ENCODE results near the gene NLRP10. TPM values are rescaled to one million over a fixed set of nuclear protein-coding genes. Genes with fewer than 3 reads are reported as not detected.

Gene NLRP10
- total RNA-seq, 1 experiment from 2014 or later, result not detected

DNA sequence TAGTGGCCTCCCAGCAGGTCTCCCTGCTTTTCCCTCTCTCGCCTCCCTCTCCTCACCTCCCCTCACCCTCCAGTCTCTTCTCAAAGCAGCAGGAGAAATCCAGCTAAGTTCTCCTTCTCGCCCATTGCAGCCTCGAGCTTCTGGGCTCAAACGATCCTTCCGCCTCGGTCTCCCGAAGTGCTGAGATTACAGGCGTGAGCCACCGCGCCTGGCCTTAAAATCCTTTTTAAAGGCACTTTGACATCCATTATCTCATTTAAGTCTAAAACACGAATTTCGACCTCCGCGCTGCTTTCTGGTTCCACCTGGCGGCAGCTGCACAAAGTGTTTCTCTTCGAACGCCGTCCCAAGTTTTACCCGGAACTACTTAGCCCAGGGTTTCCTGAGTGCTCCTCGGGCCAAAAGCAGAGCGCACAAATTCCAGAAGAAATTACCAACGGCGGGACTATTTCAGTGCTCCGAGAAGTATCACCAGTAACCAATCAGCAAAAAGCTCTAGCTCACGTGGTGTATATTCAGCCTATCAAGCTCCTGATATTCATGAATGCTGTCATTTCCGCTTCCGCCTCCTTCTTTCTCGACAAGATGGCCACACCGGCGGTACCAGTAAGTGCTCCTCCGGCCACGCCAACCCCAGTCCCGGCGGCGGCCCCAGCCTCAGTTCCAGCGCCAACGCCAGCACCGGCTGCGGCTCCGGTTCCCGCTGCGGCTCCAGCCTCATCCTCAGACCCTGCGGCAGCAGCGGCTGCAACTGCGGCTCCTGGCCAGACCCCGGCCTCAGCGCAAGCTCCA lies 21.7 kb upstream of the NLRP10 start, which contains the start of gene EIF3F:
TSS of gene EIF3F (plus strand) at position 570 of the 792 bp plus-strand sequence. CDS start at position 586, 16 bp downstream.
- H3K18ac ChIP-seq (ENCODE audit: insufficient read length, low read depth, low read length), result peak within 1 kb of the TSS; percentile 60

More for the DNA sequence above, 21.7 kb upstream of the NLRP10 start, which contains the start of gene EIF3F:
- Histone ChIP-seq H3K4ac (ENCODE audit: low read depth, low read length) (no peak within 1 kb of the TSS), H4K20me1 (ENCODE audit: control insufficient read depth, insufficient read depth, insufficient read length) (no peaks in the 10 kb centered on the region), H3K4me1 (ENCODE audit: insufficient read depth, low read length) (no peaks in the 10 kb centered on the region; the same call in 1 of the 2 replicates), H3K79me1 (ENCODE audit: insufficient read depth, low read depth, low read length, poor library complexity, severe bottlenecking) (peaks cover 6% of the 10 kb centered on the region), H3K27ac (ENCODE audit: insufficient read length, low read depth, low read length) (no peak within 1 kb of the TSS), H3K79me2 (ENCODE audit: insufficient read depth, low read length) (peaks cover 17% of the 10 kb centered on the region), H2BK12ac (ENCODE audit: insufficient read length, low read depth, low read length) (peak within 1 kb of the TSS; percentile 37), H3K27me3 (ENCODE audit: insufficient read depth, low read length) (no peaks in the 10 kb centered on the region), H2BK15ac (ENCODE audit: low read depth, low read length) (no peak within 1 kb of the TSS), H3K14ac (ENCODE audit: insufficient read depth, low read length) (peak within 1 kb of the TSS; percentile 64), H3K4me2 (ENCODE audit: insufficient read depth, insufficient read length, low read length) (peak within 1 kb of the TSS; percentile 99), H3K9me3 (ENCODE audit: control insufficient read depth, low read depth, low read length) (no peaks in the 10 kb centered on the region), H3K23ac (ENCODE audit: insufficient read length, low read depth, low read length) (no peak within 1 kb of the TSS), H2BK120ac (ENCODE audit: low read depth, low read length, poor library complexity, severe bottlenecking) (no peak within 1 kb of the TSS), H2BK20ac (ENCODE audit: low read depth, low read length, poor library complexity, severe bottlenecking) (no peak within 1 kb of the TSS), H4K5ac (ENCODE audit: insufficient read length, low read depth, low read length) (no peak within 1 kb of the TSS), H3K23me2 (ENCODE audit: insufficient read length, low read depth, low read length, poor library complexity, severe bottlenecking) (peaks cover 8% of the 10 kb centered on the region), H2AK5ac (ENCODE audit: insufficient read length, low read length) (no peak within 1 kb of the TSS), H3K9ac (ENCODE audit: extremely low read depth, insufficient read length, low read length) (peak within 1 kb of the TSS; percentile 82), H3K56ac (ENCODE audit: insufficient read length, low read depth, low read length) (no peak within 1 kb of the TSS), H3T11ph (ENCODE audit: low read length) (no peak within 1 kb of the TSS), H2AFZ (ENCODE audit: low read length) (peak within 1 kb of the TSS; percentile 91), H2BK5ac (ENCODE audit: insufficient read length, low read length) (no peak within 1 kb of the TSS), H4K91ac (ENCODE audit: insufficient read length, low read depth, low read length) (no peak within 1 kb of the TSS), H4K8ac (replicated peaks; ENCODE audit: insufficient read length, low read depth, low read length) (no peak within 1 kb of the TSS)
- peak within 1 kb of the TSS; percentile 79 to 99 (median 98) for H3K27ac Mint-ChIP-seq
- DNase-seq, result peak; percentile 97
- peaks cover 16 to 28% of the 10 kb centered on the region in 2 experiments for H3K4me1 Mint-ChIP-seq
- H3K4me3 Mint-ChIP-seq, result peak within 1 kb of the TSS; percentile 92 to 97
- TF ChIP-seq, protein P1, sequence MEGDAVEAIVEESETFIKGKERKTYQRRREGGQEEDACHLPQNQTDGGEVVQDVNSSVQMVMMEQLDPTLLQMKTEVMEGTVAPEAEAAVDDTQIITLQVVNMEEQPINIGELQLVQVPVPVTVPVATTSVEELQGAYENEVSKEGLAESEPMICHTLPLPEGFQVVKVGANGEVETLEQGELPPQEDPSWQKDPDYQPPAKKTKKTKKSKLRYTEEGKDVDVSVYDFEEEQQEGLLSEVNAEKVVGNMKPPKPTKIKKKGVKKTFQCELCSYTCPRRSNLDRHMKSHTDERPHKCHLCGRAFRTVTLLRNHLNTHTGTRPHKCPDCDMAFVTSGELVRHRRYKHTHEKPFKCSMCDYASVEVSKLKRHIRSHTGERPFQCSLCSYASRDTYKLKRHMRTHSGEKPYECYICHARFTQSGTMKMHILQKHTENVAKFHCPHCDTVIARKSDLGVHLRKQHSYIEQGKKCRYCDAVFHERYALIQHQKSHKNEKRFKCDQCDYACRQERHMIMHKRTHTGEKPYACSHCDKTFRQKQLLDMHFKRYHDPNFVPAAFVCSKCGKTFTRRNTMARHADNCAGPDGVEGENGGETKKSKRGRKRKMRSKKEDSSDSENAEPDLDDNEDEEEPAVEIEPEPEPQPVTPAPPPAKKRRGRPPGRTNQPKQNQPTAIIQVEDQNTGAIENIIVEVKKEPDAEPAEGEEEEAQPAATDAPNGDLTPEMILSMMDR (conservative IDR thresholded peaks at IDR 0.05), result peak; percentile 93
- WGBS (ENCODE audit: extremely low coverage, insufficient read length, low lambda C conversion rate), result no CpG with 5 or more reads among the region's 47 CpGs
- H3K27me3 Mint-ChIP-seq (ENCODE audit: low read depth), result no peaks in the 10 kb centered on the region; the same call in 1 of the 2 replicates
- H3K36me3 Mint-ChIP-seq (ENCODE audit: insufficient read depth in 1 of 3, low read depth in 3 of 3), result peaks cover 12 to 29% (median 18%) of the 10 kb centered on the region in 3 experiments
- H3K9me3 Mint-ChIP-seq, result no peaks in the 10 kb centered on the region
